ENCODE measurements around the gene PPP1R11. TPM values are rescaled to one million over a fixed set of nuclear protein-coding genes. Genes with fewer than 3 reads are reported as not detected.

Gene PPP1R11
- total RNA-seq, 1 experiment from 2014 or later, result 60.1 TPM

Other genes with a start within 250 kb of the PPP1R11 start
- gene HLA-G, start 239.4 kb upstream of the PPP1R11 start, total RNA-seq (2022), result not detected in 2 replicates
- 139 and 217 TPM in 2 replicates for gene HLA-A, start 124.7 kb upstream of the PPP1R11 start, total RNA-seq (2022)
- gene POLR1H, start 5.9 kb upstream of the PPP1R11 start, total RNA-seq (2022), result 60.9 and 68.3 TPM in 2 replicates
- 2.3 and 3.6 TPM in 2 replicates for gene RNF39, start 8.6 kb downstream of the PPP1R11 start, total RNA-seq (2022)
- gene TRIM31, start 45.9 kb downstream of the PPP1R11 start, total RNA-seq (2022), result not detected in 2 replicates
- not detected in 2 replicates for gene TRIM40, start 68.9 kb downstream of the PPP1R11 start, total RNA-seq (2022)
- gene TRIM10, start 94.0 kb downstream of the PPP1R11 start, total RNA-seq (2022), result not detected in 2 replicates
- 0.79 TPM in 1 of 2 replicates, not detected in the other for gene TRIM15, start 96.3 kb downstream of the PPP1R11 start, total RNA-seq (2022)
- 48.6 and 60.6 TPM in 2 replicates for gene TRIM26, start 146.2 kb downstream of the PPP1R11 start, total RNA-seq (2022)